Mammary epithelial cell (primary cell): ENCODE results near the gene KDM4C.

Source experiments
- CTCF ChIP-seq, 2 donors: IDR thresholded peaks in 1 of 2; conservative IDR thresholded peaks in 1 of 2; 2 replicates each; pipeline ENCODE4 v1.5.1; 2011 to 2012; ENCODE audit warnings: inconsistent platforms in 2 of 2, low read length in 2 of 2, mild to moderate bottlenecking in 2 of 2, control low read depth in 1 of 2, low read depth in 1 of 2; ENCODE audit not compliant: insufficient read depth in 1 of 2; ENCODE audit errors: extremely low read depth in 1 of 2
- EZH2 ChIP-seq: IDR thresholded peaks from 2 replicates; pipeline ENCODE4 v1.6.1; 2012; ENCODE audit warnings: low read length, inconsistent platforms, borderline replicate concordance

GRCh38 chr9:7028591-7028990, 270.8 kb downstream of the KDM4C start:
- no peak for TF ChIP-seq CTCF (conservative IDR thresholded peaks at IDR 0.05 in 1 of 2, IDR thresholded peaks at IDR 0.05 in 1 of 2; ENCODE audit: extremely low read depth in 1 of 2, insufficient read depth in 1 of 2, low read depth in 1 of 2, low read length in 2 of 2)
- TF ChIP-seq EZH2: no peak
